SU-DHL-6 (cell line): ENCODE data around the gene TMEM164.

Experiments
- H2AFZ ChIP-seq: fragments of 200-600 bp; sonication (generic); 2 replicates; pipeline ENCODE4 v1.6.1; 2014; ENCODE audit warnings: low read depth, mild to moderate bottlenecking, moderate library complexity, mixed read lengths, antibody characterized with exemption, low read length; ENCODE audit not compliant: severe bottlenecking
- H3F3A ChIP-seq: fragments of 200-600 bp; shearing (Covaris generic); 2 replicates; pipeline ENCODE4 v1.6.0; 2016; ENCODE audit warnings: antibody characterized with exemption, mild to moderate bottlenecking; ENCODE audit not compliant: insufficient read depth
- H3K27ac ChIP-seq: fragments of 200-600 bp; sonication (generic); 2 replicates; pipeline ENCODE4 v1.5.1; 2016; ENCODE audit warnings: low read depth, mild to moderate bottlenecking, low read length, moderate library complexity, mixed read lengths
- H3K27me3 ChIP-seq: fragments of 200-600 bp; sonication (generic), shearing (Covaris generic); 2 replicates; pipeline ENCODE4 v1.6.0; 2014; ENCODE audit warnings: mild to moderate bottlenecking, low read length
- H3K36me3 ChIP-seq: fragments of 200-600 bp; sonication (generic); 2 replicates; pipeline ENCODE4 v1.6.1; 2014; ENCODE audit warnings: mild to moderate bottlenecking, low read length, mixed read lengths
- H3K4me2 ChIP-seq: fragments of 300-600, 200-600 bp; shearing (Covaris generic), sonication (generic); 2 replicates; pipeline ENCODE4 v1.6.0; 2014; ENCODE audit warnings: low read length, low read depth, mild to moderate bottlenecking; ENCODE audit not compliant: poor library complexity, severe bottlenecking
- H3K4me3 ChIP-seq: fragments of 200-600 bp; sonication (generic); 2 replicates; pipeline ENCODE4 v1.5.1; 2014; ENCODE audit warnings: antibody characterized with exemption, low read length, mild to moderate bottlenecking, mixed read lengths; ENCODE audit not compliant: insufficient read depth, poor library complexity, severe bottlenecking
- H3K79me2 ChIP-seq: fragments of 200-600 bp; sonication (generic); 2 replicates; pipeline ENCODE4 v1.6.1; 2014; ENCODE audit warnings: mild to moderate bottlenecking, low read length, moderate library complexity; ENCODE audit not compliant: insufficient read depth
- H3K9ac ChIP-seq: fragments of 200-600 bp; sonication (generic); 2 replicates; pipeline ENCODE4 v1.7.0; 2014; ENCODE audit warnings: mild to moderate bottlenecking, low read length
- H3K9me2 ChIP-seq: fragments of 200-600 bp; sonication (generic); replicated peaks from 2 replicates; pipeline ENCODE4 v1.6.1; 2014; ENCODE audit warnings: low read length; ENCODE audit not compliant: insufficient read depth
- H3K9me3 ChIP-seq: fragments of 200-600 bp; sonication (generic); 2 replicates; pipeline ENCODE4 v1.6.1; 2014; ENCODE audit warnings: low read length, mixed read lengths; ENCODE audit not compliant: insufficient read depth
- H4K20me1 ChIP-seq: fragments of 200-600 bp; sonication (generic); 2 replicates; pipeline ENCODE4 v1.6.1; 2014; ENCODE audit warnings: low read depth, mild to moderate bottlenecking, antibody characterized with exemption, low read length, moderate library complexity, mixed read lengths
- CTCF ChIP-seq: fragments of 200-600 bp; sonication (generic); IDR thresholded peaks from one replicate; pipeline ENCODE4 v1.5.1; 2017; ENCODE audit warnings: antibody characterized with exemption, mild to moderate bottlenecking, low read length, moderate library complexity; ENCODE audit not compliant: insufficient read depth, poor library complexity, severe bottlenecking
- EZH2phosphoT487 ChIP-seq: fragments of 200-600 bp; sonication (generic), shearing (Covaris generic); conservative IDR thresholded peaks from 2 replicates; pipeline ENCODE4 v1.6.1; 2018; ENCODE audit warnings: mild to moderate bottlenecking, antibody characterized with exemption, low read length, moderate library complexity, mixed read lengths

TMEM164 gene

GRCh38 chrX:110131031-110131430 is 128.1 kb downstream of the TMEM164 start:
- H3K9me3 ChIP-seq, result no peaks in the 10 kb centered on the region
- TF ChIP-seq EZH2phosphoT487 (no peak), CTCF (no peak)
- no peaks in the 10 kb centered on the region for H4K20me1 ChIP-seq
- no peaks in the 10 kb centered on the region for H3K79me2 ChIP-seq
- H3F3A ChIP-seq, result no peaks in the 10 kb centered on the region
- H3K4me3 ChIP-seq, result no peak overlapping the region
- H3K36me3 ChIP-seq, result no peaks in the 10 kb centered on the region
- no peak overlapping the region for H3K4me2 ChIP-seq
- H3K27me3 ChIP-seq, result no peaks in the 10 kb centered on the region
- H2AFZ ChIP-seq, result no peak overlapping the region
- no peaks in the 10 kb centered on the region for H3K9me2 ChIP-seq
- H3K27ac ChIP-seq, result no peak overlapping the region
- no peak overlapping the region for H3K9ac ChIP-seq

GRCh38 chrX:110132450-110133114 is 129.7 kb downstream of the TMEM164 start:
- H3K27me3 ChIP-seq, result no peaks in the 10 kb centered on the region
- H3K27ac ChIP-seq, result no peak overlapping the region
- no peak overlapping the region for H3K4me3 ChIP-seq
- no peak for TF ChIP-seq CTCF
- no peak for TF ChIP-seq EZH2phosphoT487
- H3F3A ChIP-seq, result no peaks in the 10 kb centered on the region
- H3K9me2 ChIP-seq, result no peaks in the 10 kb centered on the region
- no peaks in the 10 kb centered on the region for H3K79me2 ChIP-seq
- H3K36me3 ChIP-seq, result no peaks in the 10 kb centered on the region
- no peak overlapping the region for H3K9ac ChIP-seq
- no peaks in the 10 kb centered on the region for H3K9me3 ChIP-seq
- H4K20me1 ChIP-seq, result no peaks in the 10 kb centered on the region
- no peak overlapping the region for H2AFZ ChIP-seq
- no peak overlapping the region for H3K4me2 ChIP-seq

- no peaks in the 10 kb centered on the region for H3K36me3 ChIP-seq
- TF ChIP-seq CTCF (no peak), EZH2phosphoT487 (no peak)
- H2AFZ ChIP-seq, result no peak overlapping the region
- no peaks in the 10 kb centered on the region for H4K20me1 ChIP-seq
- no peak overlapping the region for H3K4me2 ChIP-seq
- no peaks in the 10 kb centered on the region for H3K9me3 ChIP-seq
- no peak overlapping the region for H3K9ac ChIP-seq
- H3K27ac ChIP-seq, result no peak overlapping the region
- H3K9me2 ChIP-seq, result no peaks in the 10 kb centered on the region
- H3F3A ChIP-seq, result no peaks in the 10 kb centered on the region
- no peaks in the 10 kb centered on the region for H3K27me3 ChIP-seq
- no peaks in the 10 kb centered on the region for H3K79me2 ChIP-seq
- no peak overlapping the region for H3K4me3 ChIP-seq
Measured at GRCh38 chrX:110133735-110134370, 130.9 kb downstream of the TMEM164 start.
